Ectodermal cell (in vitro differentiated cells): ENCODE measurements around the gene DDIAS.

Experiments
- H3K27ac ChIP-seq: 2 replicates; pipeline ENCODE4 v1.7.0; 2013; ENCODE audit warnings: mild to moderate bottlenecking, low read depth, low read length; ENCODE audit not compliant: insufficient read depth, poor library complexity, severe bottlenecking
- H3K27me3 ChIP-seq: 2 replicates; pipeline ENCODE4 v1.7.0; 2013; ENCODE audit warnings: mild to moderate bottlenecking, low read length; ENCODE audit not compliant: insufficient read depth, control insufficient read depth, poor library complexity, severe bottlenecking
- H3K36me3 ChIP-seq: one replicate; pipeline ENCODE4 v1.7.0; 2013; ENCODE audit warnings: low read length; ENCODE audit not compliant: control insufficient read depth, insufficient read depth
- H3K4me1 ChIP-seq: one replicate; pipeline ENCODE4 v1.7.0; 2013; ENCODE audit warnings: low read length; ENCODE audit not compliant: control insufficient read depth, insufficient read depth
- H3K4me3 ChIP-seq: 2 replicates; pipeline ENCODE4 v1.7.0; 2013; ENCODE audit warnings: low read depth, low read length, control low read depth; ENCODE audit not compliant: insufficient read depth
- H3K9me3 ChIP-seq: 2 replicates; pipeline ENCODE4 v1.7.0; 2013; ENCODE audit warnings: mild to moderate bottlenecking, low read length, moderate library complexity; ENCODE audit not compliant: control insufficient read depth
- WGBS, 2 experiments: methylation state at CpG; one replicate each; pipeline ENCODE4 v1.1.7; 2013; ENCODE audit warnings: missing lambda C conversion rate in 2 of 2; 5-methylcytosine and 5-hydroxymethylcytosine counted together

Gene DDIAS

GRCh38 chr11:82889133-82890001 is 12.2 kb upstream of the DDIAS start:
- no peaks in the 10 kb centered on the region for H3K27me3 ChIP-seq
- no peaks in the 10 kb centered on the region for H3K36me3 ChIP-seq
- no peak overlapping the region for H3K4me3 ChIP-seq
- no peak overlapping the region for H3K27ac ChIP-seq
- 71 to 74% methylated on average over 6 of the region's 6 CpGs for WGBS, 2 experiments
- no peaks in the 10 kb centered on the region for H3K9me3 ChIP-seq
- no peaks in the 10 kb centered on the region for H3K4me1 ChIP-seq

- 83 to 93% methylated on average over 1 of the region's 1 CpG for WGBS, 2 experiments
- H3K36me3 ChIP-seq = no peaks in the 10 kb centered on the region
- H3K4me1 ChIP-seq = no peaks in the 10 kb centered on the region
- no peak overlapping the region for H3K27ac ChIP-seq
- H3K9me3 ChIP-seq = no peaks in the 10 kb centered on the region
- H3K27me3 ChIP-seq = no peaks in the 10 kb centered on the region
- no peak overlapping the region for H3K4me3 ChIP-seq
Observed at GRCh38 chr11:82890002-82890341, 11.6 kb upstream of the DDIAS start.

GRCh38 chr11:82890936-82891335 is 10.6 kb upstream of the DDIAS start:
- H3K36me3 ChIP-seq = no peaks in the 10 kb centered on the region
- H3K4me1 ChIP-seq = no peaks in the 10 kb centered on the region
- H3K27ac ChIP-seq = no peak overlapping the region
- no peak overlapping the region for H3K4me3 ChIP-seq
- H3K9me3 ChIP-seq = no peaks in the 10 kb centered on the region
- H3K27me3 ChIP-seq = no peaks in the 10 kb centered on the region

GRCh38 chr11:82892611-82893169 is 8.8 kb upstream of the DDIAS start:
- H3K27ac ChIP-seq = no peak overlapping the region
- whole genome bisulfite sequencing, 2 experiments = 98 to 99% methylated on average over 2 of the region's 2 CpGs
- no peaks in the 10 kb centered on the region for H3K9me3 ChIP-seq
- H3K36me3 ChIP-seq = no peaks in the 10 kb centered on the region
- no peak overlapping the region for H3K4me3 ChIP-seq
- H3K4me1 ChIP-seq = no peaks in the 10 kb centered on the region
- no peaks in the 10 kb centered on the region for H3K27me3 ChIP-seq

GRCh38 chr11:82895437-82896091 is 6.0 kb upstream of the DDIAS start:
- no peaks in the 10 kb centered on the region for H3K27me3 ChIP-seq
- H3K9me3 ChIP-seq = no peaks in the 10 kb centered on the region
- no peaks in the 10 kb centered on the region for H3K36me3 ChIP-seq
- no peak overlapping the region for H3K4me3 ChIP-seq
- no peak overlapping the region for H3K27ac ChIP-seq
- peaks cover 7% of the 10 kb centered on the region for H3K4me1 ChIP-seq

- Histone ChIP-seq H3K4me1 (peaks cover 7% of the 10 kb centered on the region), H3K4me3 (no peak overlapping the region), H3K9me3 (no peaks in the 10 kb centered on the region), H3K27ac (no peak overlapping the region), H3K27me3 (no peaks in the 10 kb centered on the region), H3K36me3 (no peaks in the 10 kb centered on the region)
- WGBS, 2 experiments = 94 to 96% methylated on average over 6 of the region's 6 CpGs
Observed at GRCh38 chr11:82896183-82896582, 5.4 kb upstream of the DDIAS start.

- Histone ChIP-seq H3K4me1 (peaks cover 7% of the 10 kb centered on the region), H3K9me3 (no peaks in the 10 kb centered on the region), H3K36me3 (no peaks in the 10 kb centered on the region), H3K27me3 (no peaks in the 10 kb centered on the region), H3K27ac (no peak overlapping the region), H3K4me3 (no peak overlapping the region)
- WGBS, 2 experiments = 50 to 78% methylated on average over 1 of the region's 1 CpG
Observed at GRCh38 chr11:82898241-82898640, 3.3 kb upstream of the DDIAS start.

- no peaks in the 10 kb centered on the region for H3K27me3 ChIP-seq
- H3K27ac ChIP-seq = no peak overlapping the region
- 55 to 58% methylated on average over 3 of the region's 3 CpGs for WGBS, 2 experiments
- H3K36me3 ChIP-seq = no peaks in the 10 kb centered on the region
- H3K4me3 ChIP-seq = peak overlapping the region; percentile 79
- peaks cover 7% of the 10 kb centered on the region for H3K4me1 ChIP-seq
- H3K9me3 ChIP-seq = no peaks in the 10 kb centered on the region
Observed at GRCh38 chr11:82899186-82899820, 2.2 kb upstream of the DDIAS start.

GRCh38 chr11:82899957-82900276 is 1.6 kb upstream of the DDIAS start:
- Histone ChIP-seq H3K4me1 (peaks cover 7% of the 10 kb centered on the region), H3K4me3 (peak overlapping the region; percentile 79), H3K27me3 (no peaks in the 10 kb centered on the region), H3K27ac (no peak overlapping the region), H3K36me3 (no peaks in the 10 kb centered on the region), H3K9me3 (no peaks in the 10 kb centered on the region)
- WGBS, 2 experiments = 1 to 2% methylated on average over 11 of the region's 11 CpGs
